ENCODE results near the gene CDC14C.

The CDC14C gene

DNA sequence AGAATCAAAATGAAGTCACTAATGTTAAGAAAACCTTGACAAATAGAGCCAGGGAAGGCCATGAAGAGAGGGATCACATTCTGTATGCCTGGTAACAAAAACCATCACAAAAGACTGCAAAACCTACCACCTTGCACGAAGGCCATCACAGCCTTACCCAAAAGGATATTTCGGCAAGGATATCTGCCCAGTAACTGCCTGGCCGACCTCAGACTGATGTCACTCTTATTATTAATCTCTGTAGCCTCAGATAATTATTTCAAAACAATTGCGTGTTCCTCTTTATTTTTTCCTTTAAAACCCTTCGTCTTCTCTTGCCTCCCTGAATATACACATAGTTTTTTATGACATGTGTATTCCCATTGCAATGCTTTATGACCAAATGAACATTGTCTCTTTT, 52.5 kb downstream of the CDC14C start:
- no peak for DNase-seq

Measured in activated T-cell treated with anti-CD3 and anti-CD28 coated beads for 4 hours (primary cell).